Fibroblast of pulmonary artery (primary cell): ENCODE measurements around the gene RND2.

Experiments used
- DNase-seq: peaks from one replicate; pipeline ENCODE4 v3.0.0-alpha.2; 2010; ENCODE audit warnings: low read depth
- H3K4me3 ChIP-seq: replicated peaks from 2 replicates; pipeline ENCODE4 v1.5.1; 2011; ENCODE audit warnings: low read depth, mild to moderate bottlenecking, control low read depth, low read length, moderate library complexity
- TF ChIP-seq, protein P1 (sequence below): IDR thresholded peaks from 2 replicates; pipeline ENCODE4 v1.5.1; 2011; ENCODE audit warnings: mild to moderate bottlenecking, control low read depth, low read length, inconsistent platforms; ENCODE audit errors: missing control alignments

Gene RND2

DNA sequence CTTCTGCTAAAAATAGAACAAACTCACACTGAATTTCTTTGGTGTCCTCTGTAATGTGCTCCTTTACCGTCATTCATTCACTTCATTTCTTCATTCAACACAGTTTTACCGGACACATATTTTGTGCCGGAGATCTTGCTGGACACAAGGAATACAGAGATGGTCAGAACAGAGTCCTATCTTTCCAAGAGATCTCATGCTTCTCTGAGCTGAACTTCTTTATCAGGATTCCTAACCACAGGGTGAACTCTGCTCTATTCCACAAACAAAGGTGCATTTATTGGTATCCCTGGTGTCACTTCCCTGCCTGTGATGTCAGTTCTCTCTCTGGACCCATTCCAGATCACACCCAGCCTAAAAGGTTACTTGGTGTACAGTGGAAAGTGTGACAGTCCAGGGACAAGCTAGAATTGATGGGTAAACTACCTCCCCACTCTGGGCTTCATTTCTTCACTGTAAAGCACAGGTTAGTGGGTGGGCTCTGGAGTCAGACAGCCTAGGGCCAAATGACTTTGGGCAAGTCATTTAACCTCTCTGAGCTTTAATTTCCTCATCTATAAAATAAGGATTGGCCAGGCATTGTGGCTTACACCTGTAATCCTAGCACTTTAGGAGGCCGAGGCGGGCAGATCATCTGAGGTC is 14.2 kb upstream of the RND2 start:
- TF ChIP-seq, protein P1, sequence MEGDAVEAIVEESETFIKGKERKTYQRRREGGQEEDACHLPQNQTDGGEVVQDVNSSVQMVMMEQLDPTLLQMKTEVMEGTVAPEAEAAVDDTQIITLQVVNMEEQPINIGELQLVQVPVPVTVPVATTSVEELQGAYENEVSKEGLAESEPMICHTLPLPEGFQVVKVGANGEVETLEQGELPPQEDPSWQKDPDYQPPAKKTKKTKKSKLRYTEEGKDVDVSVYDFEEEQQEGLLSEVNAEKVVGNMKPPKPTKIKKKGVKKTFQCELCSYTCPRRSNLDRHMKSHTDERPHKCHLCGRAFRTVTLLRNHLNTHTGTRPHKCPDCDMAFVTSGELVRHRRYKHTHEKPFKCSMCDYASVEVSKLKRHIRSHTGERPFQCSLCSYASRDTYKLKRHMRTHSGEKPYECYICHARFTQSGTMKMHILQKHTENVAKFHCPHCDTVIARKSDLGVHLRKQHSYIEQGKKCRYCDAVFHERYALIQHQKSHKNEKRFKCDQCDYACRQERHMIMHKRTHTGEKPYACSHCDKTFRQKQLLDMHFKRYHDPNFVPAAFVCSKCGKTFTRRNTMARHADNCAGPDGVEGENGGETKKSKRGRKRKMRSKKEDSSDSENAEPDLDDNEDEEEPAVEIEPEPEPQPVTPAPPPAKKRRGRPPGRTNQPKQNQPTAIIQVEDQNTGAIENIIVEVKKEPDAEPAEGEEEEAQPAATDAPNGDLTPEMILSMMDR = no peak
- no peak for DNase-seq
- H3K4me3 ChIP-seq = no peak overlapping the region

DNA sequence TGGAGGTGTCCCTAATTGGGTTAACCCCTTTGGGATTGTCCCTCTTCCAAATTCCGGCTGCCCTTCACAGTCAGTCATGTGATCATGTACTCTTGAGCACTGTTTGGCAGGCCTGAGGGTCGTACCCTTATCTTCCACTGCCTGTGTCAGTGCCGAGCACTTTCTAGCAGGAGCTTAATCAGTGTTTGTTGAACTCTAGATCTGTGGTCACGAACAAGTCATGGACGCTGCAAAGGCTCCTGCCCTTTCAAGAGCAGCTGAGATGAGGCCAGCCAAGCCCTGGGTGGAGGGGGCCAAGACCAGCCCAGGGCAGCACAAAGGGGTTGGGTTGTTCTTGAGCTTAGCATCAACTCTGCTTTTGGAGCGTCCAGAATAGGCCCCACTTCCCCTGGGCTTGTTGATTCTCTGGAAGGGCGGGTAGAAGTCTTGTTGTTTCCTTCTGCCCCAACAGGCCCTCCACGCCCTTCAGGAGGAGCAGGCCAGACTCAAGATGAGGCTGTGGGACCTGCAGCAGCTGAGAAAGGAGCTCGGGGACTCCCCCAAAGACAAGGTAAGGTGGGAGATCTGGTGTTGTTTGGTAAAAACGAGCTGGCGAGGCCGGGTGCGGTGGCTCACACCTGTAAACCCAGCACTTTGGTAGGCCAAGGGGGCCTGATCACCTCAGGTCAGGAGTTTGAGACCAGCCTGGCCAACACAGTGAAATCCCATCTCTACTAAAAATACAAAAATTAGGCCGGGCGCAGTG is 13.1 kb upstream of the RND2 start:
- no peak overlapping the region for H3K4me3 ChIP-seq
- TF ChIP-seq, protein P1 = no peak
- no peak for DNase-seq

DNA sequence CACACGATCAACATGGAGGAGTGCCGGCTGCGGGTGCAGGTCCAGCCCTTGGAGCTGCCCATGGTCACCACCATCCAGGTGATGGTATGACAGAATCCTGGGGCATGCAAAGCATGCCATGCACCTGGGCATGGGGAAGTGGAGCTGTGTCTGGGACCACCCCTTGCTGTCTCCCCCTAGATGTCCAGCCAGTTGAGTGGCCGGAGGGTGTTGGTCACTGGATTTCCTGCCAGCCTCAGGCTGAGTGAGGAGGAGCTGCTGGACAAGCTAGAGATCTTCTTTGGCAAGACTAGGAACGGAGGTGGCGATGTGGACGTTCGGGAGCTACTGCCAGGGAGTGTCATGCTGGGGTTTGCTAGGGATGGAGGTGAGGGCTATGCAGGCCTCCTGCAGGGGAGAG is 11.7 kb upstream of the RND2 start:
- TF ChIP-seq, protein P1 = no peak
- H3K4me3 ChIP-seq = no peak overlapping the region
- no peak for DNase-seq

DNA sequence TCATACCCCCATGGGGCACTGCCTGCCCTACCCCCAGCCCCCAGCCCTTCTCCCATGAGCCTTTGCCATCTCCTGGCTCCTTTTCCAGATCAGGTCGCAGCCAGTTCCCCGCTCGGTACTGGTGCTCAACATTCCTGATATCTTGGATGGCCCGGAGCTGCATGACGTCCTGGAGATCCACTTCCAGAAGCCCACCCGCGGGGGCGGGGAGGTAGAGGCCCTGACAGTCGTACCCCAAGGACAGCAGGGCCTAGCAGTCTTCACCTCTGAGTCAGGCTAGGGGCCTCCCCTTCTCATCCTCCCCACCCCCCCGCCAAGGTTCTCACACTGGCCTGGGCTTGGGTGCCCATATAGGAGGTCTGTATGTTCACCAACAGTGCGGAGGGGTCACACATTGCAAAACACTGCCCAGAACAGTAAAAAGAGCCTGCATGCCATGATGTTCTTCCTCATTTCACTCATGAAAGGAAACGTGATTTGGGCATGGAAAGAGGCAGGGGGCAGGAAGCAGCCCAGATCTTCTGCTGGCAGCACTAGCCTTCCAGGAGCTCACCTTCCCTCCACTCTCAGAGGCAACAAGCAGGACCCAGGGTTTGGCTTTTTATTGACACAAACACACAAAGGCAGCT is 10.9 kb upstream of the RND2 start:
- DNase-seq = no peak
- TF ChIP-seq, protein P1 = no peak
- H3K4me3 ChIP-seq = no peak overlapping the region

DNA sequence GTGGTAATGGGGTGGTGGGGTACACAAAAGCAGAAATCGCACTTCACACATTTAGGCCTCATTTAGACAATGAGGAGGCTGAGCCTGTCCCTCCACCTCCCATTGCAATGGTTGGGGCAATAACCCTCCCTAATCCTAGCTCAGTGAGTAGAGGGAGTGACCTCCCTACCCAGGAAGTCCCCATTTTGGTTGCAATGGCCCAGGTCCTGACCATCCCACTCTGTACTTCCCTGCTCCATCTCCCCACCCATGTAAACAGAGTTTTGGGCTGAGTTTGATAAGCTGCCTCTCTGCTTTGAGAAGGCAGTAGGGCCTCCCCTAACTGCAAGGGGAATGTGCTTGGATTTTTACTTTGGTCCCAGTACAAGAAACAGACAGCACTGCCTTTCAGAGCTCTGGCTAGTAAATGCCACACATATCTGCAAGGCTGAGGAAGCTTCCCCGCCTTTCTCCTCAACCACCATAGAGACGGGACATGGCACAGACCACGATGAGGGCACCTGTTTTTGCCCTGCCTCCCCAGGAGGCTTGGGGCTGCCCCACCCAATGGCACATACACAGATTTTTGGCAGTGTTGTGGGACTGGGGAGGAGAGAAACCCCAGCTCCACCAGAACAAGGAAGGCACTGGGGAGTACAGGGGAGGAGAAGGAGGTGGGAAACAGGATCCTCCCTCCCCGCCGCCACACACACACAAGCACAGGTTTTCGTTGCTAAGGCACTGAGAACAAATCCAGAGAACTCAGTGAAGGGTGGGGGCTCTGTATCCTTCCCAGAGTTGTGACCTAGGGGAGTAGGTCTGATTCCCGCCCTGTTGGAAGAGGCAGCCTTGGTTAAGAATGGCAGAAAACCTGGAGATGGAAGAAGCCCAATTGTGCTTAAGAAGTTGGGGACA is 10.1 kb upstream of the RND2 start:
- no peak overlapping the region for H3K4me3 ChIP-seq
- DNase-seq = no peak
- TF ChIP-seq, protein P1 = no peak

DNA sequence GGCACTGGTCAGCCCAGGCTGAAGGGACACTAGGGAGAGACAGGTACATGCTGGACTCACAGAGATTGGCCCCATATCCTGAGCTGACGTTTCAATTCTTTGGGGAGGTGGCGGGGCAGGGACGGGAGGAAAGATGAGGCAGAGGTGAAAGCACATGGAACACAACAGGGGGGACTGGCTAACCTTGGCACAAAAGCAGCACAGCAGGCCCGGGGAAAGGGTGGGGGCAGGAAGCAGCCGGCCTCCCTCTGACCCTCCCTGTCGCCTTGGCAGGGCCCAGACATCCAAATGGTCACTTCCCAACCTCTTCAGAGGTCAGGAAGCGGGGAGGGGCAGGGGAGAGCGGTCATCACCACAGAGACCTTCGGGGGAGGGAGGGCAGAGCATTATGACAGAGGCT is 9.5 kb upstream of the RND2 start:
- TF ChIP-seq, protein P1 = no peak
- no peak overlapping the region for H3K4me3 ChIP-seq
- peak; percentile 32 for DNase-seq
